Astrocyte of the spinal cord (primary cell): ENCODE data around the gene MAPRE2.

ENCODE experiments used
- DNase-seq: peaks from one replicate; pipeline ENCODE4 v3.0.0; 2011; ENCODE audit warnings: low read depth, low spot score
- H3K4me3 ChIP-seq: 2 replicates; pipeline ENCODE4 v1.5.1; 2011; ENCODE audit warnings: low read depth, mild to moderate bottlenecking, low read length, moderate library complexity
- in situ Hi-C: cut with HindIII; loops from 2 replicates; pipeline ENCODE4 v1.10.0; 2017; ENCODE audit warnings: low sequenced_read_pairs
- TF ChIP-seq, protein P1 (sequence below): IDR thresholded peaks from 2 replicates; pipeline ENCODE4 v1.5.1; 2012; ENCODE audit warnings: low read depth, mild to moderate bottlenecking, low read length, inconsistent platforms

Gene MAPRE2

DNA sequence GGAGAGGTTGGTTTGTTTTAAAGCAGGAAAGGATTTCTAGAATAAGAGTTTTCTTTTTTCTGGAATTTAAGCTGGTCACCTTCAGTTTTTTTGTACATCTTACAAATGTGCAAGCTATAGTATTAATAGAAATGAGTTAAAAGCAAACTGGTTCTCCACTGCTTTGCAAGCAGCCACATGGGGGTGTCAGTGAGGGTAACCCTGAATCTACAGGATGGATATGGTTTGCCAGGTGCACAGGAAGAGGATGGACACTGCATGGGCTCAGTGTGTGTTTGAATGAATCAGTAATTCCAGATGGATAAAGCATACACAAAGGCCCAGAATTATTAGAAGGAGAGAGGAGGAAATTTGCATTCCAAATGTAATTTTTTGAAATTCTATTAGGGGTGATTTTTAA is 89.0 kb downstream of the MAPRE2 start:
- in situ Hi-C loops = no loop called here
- no peak for DNase-seq
- no peak overlapping the region for H3K4me3 ChIP-seq
- TF ChIP-seq, protein P1, sequence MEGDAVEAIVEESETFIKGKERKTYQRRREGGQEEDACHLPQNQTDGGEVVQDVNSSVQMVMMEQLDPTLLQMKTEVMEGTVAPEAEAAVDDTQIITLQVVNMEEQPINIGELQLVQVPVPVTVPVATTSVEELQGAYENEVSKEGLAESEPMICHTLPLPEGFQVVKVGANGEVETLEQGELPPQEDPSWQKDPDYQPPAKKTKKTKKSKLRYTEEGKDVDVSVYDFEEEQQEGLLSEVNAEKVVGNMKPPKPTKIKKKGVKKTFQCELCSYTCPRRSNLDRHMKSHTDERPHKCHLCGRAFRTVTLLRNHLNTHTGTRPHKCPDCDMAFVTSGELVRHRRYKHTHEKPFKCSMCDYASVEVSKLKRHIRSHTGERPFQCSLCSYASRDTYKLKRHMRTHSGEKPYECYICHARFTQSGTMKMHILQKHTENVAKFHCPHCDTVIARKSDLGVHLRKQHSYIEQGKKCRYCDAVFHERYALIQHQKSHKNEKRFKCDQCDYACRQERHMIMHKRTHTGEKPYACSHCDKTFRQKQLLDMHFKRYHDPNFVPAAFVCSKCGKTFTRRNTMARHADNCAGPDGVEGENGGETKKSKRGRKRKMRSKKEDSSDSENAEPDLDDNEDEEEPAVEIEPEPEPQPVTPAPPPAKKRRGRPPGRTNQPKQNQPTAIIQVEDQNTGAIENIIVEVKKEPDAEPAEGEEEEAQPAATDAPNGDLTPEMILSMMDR = no peak

DNA sequence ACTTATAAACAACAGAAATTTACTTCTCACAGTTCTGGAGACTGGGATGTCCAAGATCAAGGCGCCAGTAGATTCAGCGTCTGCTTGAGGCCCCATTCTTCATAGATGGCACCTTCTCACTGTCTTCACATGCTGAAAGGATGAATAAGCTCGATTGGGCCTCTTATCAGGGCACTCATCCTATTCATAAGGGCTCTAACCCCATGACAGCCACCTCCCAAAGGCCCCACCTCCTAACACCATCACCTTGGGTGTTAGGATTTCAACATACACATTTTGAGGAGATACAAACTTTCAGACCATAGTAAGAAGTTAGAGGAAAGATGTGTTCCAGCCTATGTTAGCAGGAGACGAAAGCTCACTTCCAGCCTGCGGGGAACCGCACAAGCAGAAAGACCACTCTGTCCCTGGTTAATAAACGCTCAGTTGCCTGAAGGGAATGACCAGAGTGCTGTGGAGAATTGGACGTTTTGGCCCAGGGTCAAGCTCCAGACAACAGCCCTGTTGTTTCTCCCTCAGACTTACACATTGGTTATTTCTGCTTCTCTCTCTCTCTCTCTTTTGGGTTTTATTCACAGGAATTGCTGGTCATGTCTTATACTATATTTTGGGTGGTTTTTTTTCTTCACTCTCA is 90.3 kb downstream of the MAPRE2 start:
- H3K4me3 ChIP-seq = no peak overlapping the region
- in situ Hi-C loops = no loop called here
- no peak for DNase-seq
- TF ChIP-seq, protein P1 = no peak

DNA sequence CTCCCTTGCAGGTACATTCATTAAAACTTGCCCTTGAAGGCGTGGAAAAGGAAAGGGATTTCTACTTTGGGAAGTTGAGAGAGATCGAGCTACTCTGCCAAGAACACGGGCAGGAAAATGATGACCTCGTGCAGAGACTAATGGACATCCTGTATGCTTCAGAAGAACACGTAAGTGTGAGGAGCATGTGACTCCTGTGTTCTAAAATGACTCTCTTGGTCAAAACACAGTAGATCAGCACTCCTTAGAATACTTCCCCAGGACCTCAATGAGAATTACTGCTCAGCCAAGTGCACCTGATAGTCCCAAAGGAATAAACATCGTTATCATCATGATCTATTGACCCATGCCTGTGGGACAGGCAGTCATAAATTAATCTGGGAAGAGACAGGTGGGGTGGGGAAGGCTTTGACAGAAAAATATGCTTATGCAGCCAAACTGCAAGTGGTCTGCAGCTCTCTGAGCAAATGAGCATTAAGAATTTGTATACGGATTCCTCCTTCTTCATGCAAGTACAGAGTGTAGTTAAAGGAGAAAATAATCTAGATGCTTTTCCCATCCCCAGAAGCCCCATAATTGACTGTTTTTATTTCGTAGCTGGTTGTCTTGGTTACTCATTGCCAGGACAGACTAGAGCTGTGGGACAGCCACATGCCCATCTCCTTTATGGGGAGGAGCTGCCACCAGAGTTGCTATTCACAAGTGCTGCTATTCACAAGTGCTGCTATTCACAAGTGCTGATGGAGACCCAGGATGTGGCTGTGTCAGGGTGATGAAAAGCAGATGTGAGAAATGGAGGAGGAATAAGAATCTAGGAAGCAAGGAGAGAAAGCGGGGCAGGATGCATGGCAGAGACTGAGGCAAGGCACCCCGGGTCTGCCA is 91.0 kb downstream of the MAPRE2 start:
- DNase-seq = peak; percentile 3
- in situ Hi-C loops = no loop called here

DNA sequence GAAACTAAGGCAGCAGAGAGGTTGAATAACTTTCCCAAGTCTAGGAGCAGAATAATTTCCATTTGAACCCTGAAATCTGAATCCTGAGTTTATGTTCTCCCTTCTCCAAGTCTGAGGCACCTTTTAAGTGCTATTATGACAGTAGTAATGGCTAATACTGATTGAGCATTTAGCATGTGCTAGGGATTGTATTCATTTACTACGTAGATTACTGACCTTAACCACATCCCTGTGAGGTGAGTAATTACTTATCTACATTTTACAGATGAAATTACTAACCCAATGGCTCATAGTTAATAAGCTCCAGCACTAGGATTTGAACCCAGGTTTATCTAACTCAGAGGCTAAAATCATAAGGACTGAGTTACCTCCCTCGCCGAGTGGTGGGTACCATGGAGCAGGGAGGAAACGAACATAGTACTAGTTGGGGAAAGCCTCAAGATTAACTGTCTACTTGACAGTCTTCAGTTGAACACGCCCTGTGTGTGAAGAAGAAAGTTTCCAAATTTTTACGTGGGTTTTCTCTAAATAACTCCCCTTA is 93.0 kb downstream of the MAPRE2 start:
- in situ Hi-C loops = no loop called here
- TF ChIP-seq, protein P1 = no peak
- no peak for DNase-seq
- H3K4me3 ChIP-seq = no peak overlapping the region

More for the DNA sequence above, 91.0 kb downstream of the MAPRE2 start:
- H3K4me3 ChIP-seq = no peak overlapping the region
- TF ChIP-seq, protein P1 = no peak

DNA sequence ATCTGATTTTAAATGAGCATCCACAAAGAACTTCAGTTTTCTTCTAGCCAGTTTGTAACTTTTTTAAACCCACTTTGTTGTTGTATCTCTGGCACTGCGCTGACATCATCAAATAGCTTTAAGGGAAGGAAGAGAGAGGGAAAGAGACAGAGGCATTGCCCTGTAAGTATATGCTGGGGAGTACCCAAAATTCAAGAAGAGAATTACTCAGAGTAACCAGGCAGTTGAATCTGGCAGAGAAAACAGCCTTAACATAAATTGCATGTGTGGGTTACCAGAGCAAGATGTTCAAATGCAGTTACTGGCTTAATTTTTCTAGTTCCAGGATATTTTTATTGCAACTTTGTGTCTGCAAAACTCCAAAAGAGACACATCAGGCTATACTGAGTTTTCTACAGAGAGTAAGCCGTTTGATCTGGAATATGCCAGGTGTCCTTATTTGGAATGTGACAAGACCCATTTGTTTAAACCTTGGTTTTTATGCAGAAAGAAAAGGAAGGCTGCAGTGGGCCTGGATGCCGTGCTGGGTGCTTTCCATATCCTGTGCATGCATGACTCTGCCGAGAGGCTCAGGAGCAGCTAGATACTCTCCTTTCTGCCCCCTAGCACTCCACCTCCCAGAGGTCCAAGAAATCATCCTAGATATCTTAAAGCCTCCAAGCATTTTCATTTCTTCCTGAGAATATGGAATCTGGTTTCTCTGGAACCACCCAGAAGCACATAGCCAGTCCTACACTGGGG is 93.7 kb downstream of the MAPRE2 start:
- no peak for DNase-seq
- in situ Hi-C loops = no loop called here
- TF ChIP-seq, protein P1 = no peak

DNA sequence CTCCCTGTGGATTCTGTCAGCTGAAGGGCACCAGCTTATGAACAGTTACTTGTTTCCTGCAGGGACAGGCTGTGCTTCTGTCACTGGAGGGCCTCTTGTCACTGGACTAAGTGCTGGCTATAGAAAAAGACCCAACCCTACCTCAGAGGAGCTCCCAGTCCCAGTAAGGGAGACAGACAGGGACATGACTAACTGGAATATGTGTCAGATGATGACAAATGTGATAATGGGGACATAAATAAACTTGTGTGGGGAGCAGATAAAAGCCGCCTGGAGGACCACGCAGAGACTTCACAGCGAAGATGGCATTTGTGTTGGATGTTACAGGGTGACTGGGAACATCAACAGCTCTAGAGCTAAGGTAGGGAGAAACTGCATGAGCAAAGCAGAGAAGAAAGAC is 95.0 kb downstream of the MAPRE2 start:
- DNase-seq = no peak
- TF ChIP-seq, protein P1 = no peak
- in situ Hi-C loops = no loop called here
- no peak overlapping the region for H3K4me3 ChIP-seq

More for the DNA sequence above, 93.7 kb downstream of the MAPRE2 start:
- no peak overlapping the region for H3K4me3 ChIP-seq
